A549 (cell line): ENCODE measurements around the gene RAD51B. TPM values are rescaled to one million over a fixed set of nuclear protein-coding genes. Genes with fewer than 3 reads are reported as not detected.
A peak's percentile ranks its signal among the peaks of the same experiment; 100 is the strongest.

ENCODE experiments used
- ATAC-seq, 2 experiments: fragments of 200-7000 bp in 1 of 2; fragments of >200 bp in 1 of 2; cut with Nextera tagmentation in 1 of 2; cut with Tn5 transposase in 1 of 2; 3 replicates each; pipeline versions ENCODE4 v1.8.0 to v1.9.1; 2018 to 2020; ENCODE audit warnings: mild to moderate bottlenecking in 1 of 2, moderate library complexity in 1 of 2
- CTCF ChIA-PET: fragments of 300-600 bp; sonication (Branson Sonifier 250); formaldehyde crosslinking; extraction: SDS; loops from one replicate; lab custom pipeline; 2021; ENCODE audit warnings: antibody characterized with exemption, inconsistent platforms; lab: Yijun Ruan, JAX
- POLR2A ChIA-PET: fragments of 350-600 bp; formaldehyde crosslinking; extraction: SDS; loops from one replicate; lab custom pipeline; 2021; ENCODE audit warnings: antibody characterized with exemption, inconsistent platforms; lab: Yijun Ruan, JAX
- DNase-seq, 2 experiments: peaks; one replicate each; pipeline versions ENCODE4 v3.0.0 to v3.0.0-alpha.2; 2011 to 2016; ENCODE audit warnings: low read depth in 1 of 2, low spot score in 1 of 2
- FAIRE-seq: peaks from 2 replicates; lab custom pipeline; 2011; peaks lifted over from hg19 to GRCh38; lab: Jason Lieb, UNC
- H3K27ac ChIP-seq, 2 experiments: fragments of >200 bp; sonication (Bioruptor Twin); formaldehyde crosslinking; 3 replicates each; pipeline ENCODE4 v1.5.1; 2016 to 2017
- H3K4me1 ChIP-seq: fragments of >200 bp; sonication (Bioruptor Twin); formaldehyde crosslinking; 3 replicates; pipeline ENCODE4 v1.6.1; 2016
- H3K4me2 ChIP-seq: fragments of >200 bp; sonication (Bioruptor Twin); formaldehyde crosslinking; 3 replicates; pipeline ENCODE4 v1.6.1; 2016
- H3K4me3 ChIP-seq: fragments of >200 bp; sonication (Bioruptor Twin); formaldehyde crosslinking; 3 replicates; pipeline ENCODE4 v1.5.1; 2016
- H3K9me3 ChIP-seq: fragments of >200 bp; sonication (Bioruptor Twin); formaldehyde crosslinking; 3 replicates; pipeline ENCODE4 v1.6.1; 2016
- ATOH8 ChIP-seq: fragments of 250-450 bp; sonication (Bioruptor Pico); IDR thresholded peaks from 2 replicates; pipeline ENCODE4 v1.5.0; 2020; ENCODE audit warnings: low read depth, mild to moderate bottlenecking, moderate library complexity
- CBX2 ChIP-seq: fragments of 200-600 bp; sonication (generic); IDR thresholded peaks from 2 replicates; pipeline ENCODE4 v1.6.1; 2016; ENCODE audit warnings: low read depth, mild to moderate bottlenecking, borderline replicate concordance
- CBX8 ChIP-seq: fragments of 200-600 bp; sonication (generic); IDR thresholded peaks from 2 replicates; pipeline ENCODE4 v1.6.1; 2016
- CEBPB ChIP-seq, 2 experiments: fragments of >200 bp in 1 of 2; sonication (Bioruptor Twin) in 1 of 2; formaldehyde crosslinking in 1 of 2; IDR thresholded peaks; 2 replicates each; pipeline ENCODE4 v1.6.1; 2012 to 2016
- CHD2 ChIP-seq: fragments of 150-350 bp; IDR thresholded peaks from 2 replicates; pipeline ENCODE4 v1.6.1; 2014; ENCODE audit warnings: low read length; ENCODE audit not compliant: partially characterized antibody
- CTCF ChIP-seq: fragments of >200 bp; sonication (Bioruptor Twin); formaldehyde crosslinking; IDR thresholded peaks from 3 replicates; pipeline ENCODE4 v1.5.1; 2016
- E2F6 ChIP-seq: IDR thresholded peaks from 2 replicates; pipeline ENCODE4 v1.6.1; 2012; ENCODE audit warnings: low read depth, borderline replicate concordance
- EHF ChIP-seq: fragments of 250-450 bp; sonication (Bioruptor Pico); IDR thresholded peaks from 2 replicates; pipeline ENCODE4 v1.5.0; 2020; ENCODE audit warnings: mild to moderate bottlenecking
- EHMT2 ChIP-seq: fragments of 200-600 bp; sonication (generic); IDR thresholded peaks from 2 replicates; pipeline ENCODE4 v1.6.1; 2016; ENCODE audit warnings: antibody characterized with exemption, low read depth, mild to moderate bottlenecking, moderate library complexity
- ELK1 ChIP-seq: fragments of 150-350 bp; IDR thresholded peaks from 2 replicates; pipeline ENCODE4 v1.6.1; 2014; ENCODE audit warnings: low read depth, mild to moderate bottlenecking, low read length
- ESRRA ChIP-seq: fragments of 150-350 bp; IDR thresholded peaks from 2 replicates; pipeline ENCODE4 v1.6.1; 2014; ENCODE audit warnings: mild to moderate bottlenecking, low read length, borderline replicate concordance
- FOSL2 ChIP-seq, 2 experiments: fragments of 450-650 bp in 1 of 2; fragments of >200 bp in 1 of 2; sonication (Bioruptor Twin) in 1 of 2; formaldehyde crosslinking; IDR thresholded peaks; 2 replicates each; pipeline versions ENCODE4 v1.5.0 to v1.6.1; 2016 to 2020; ENCODE audit warnings: mild to moderate bottlenecking in 1 of 2, moderate library complexity in 1 of 2
- GATA3 ChIP-seq: IDR thresholded peaks from 2 replicates; pipeline ENCODE4 v1.6.1; 2012; ENCODE audit warnings: borderline replicate concordance
- HMGXB4 ChIP-seq: fragments of 250-450 bp; sonication (Bioruptor Pico); IDR thresholded peaks from 2 replicates; pipeline ENCODE4 v1.5.0; 2021; ENCODE audit warnings: mild to moderate bottlenecking, moderate library complexity, borderline replicate concordance
- HOXA7 ChIP-seq: fragments of 250-450 bp; sonication (Bioruptor Pico); IDR thresholded peaks from 2 replicates; pipeline ENCODE4 v1.5.0; 2020; ENCODE audit warnings: mild to moderate bottlenecking, moderate library complexity
- HOXB13 ChIP-seq: fragments of 250-450 bp; sonication (Bioruptor Pico); IDR thresholded peaks from 2 replicates; pipeline ENCODE4 v1.5.0; 2020; ENCODE audit warnings: low read depth, mild to moderate bottlenecking, moderate library complexity
- JUNB ChIP-seq: fragments of >200 bp; sonication (Bioruptor Twin); formaldehyde crosslinking; IDR thresholded peaks from 2 replicates; pipeline ENCODE4 v1.6.1; 2016
- KDM1A ChIP-seq: fragments of 200-600 bp; sonication (generic); IDR thresholded peaks from 2 replicates; pipeline ENCODE4 v1.6.1; 2016; ENCODE audit warnings: low read depth, mild to moderate bottlenecking
- MAX ChIP-seq: IDR thresholded peaks from 2 replicates; pipeline ENCODE4 v1.6.1; 2012
- NFE2L2 ChIP-seq: fragments of 150-350 bp; conservative IDR thresholded peaks from 2 replicates; pipeline ENCODE4 v1.6.1; 2014; ENCODE audit warnings: low read length
- POLR2A ChIP-seq: IDR thresholded peaks from 2 replicates; pipeline ENCODE4 v1.6.1; 2012; ENCODE audit warnings: mild to moderate bottlenecking, low read length
- RARB ChIP-seq: fragments of 250-450 bp; sonication (Bioruptor Pico); IDR thresholded peaks from 2 replicates; pipeline ENCODE4 v1.8.0; 2021; ENCODE audit warnings: mild to moderate bottlenecking, moderate library complexity
- REST ChIP-seq: fragments of 200-600 bp; sonication (generic); IDR thresholded peaks from 2 replicates; pipeline ENCODE4 v1.6.1; 2016; ENCODE audit warnings: antibody characterized with exemption, mild to moderate bottlenecking, moderate library complexity
- RFX5 ChIP-seq: fragments of 450-650 bp; IDR thresholded peaks from 2 replicates; pipeline ENCODE4 v1.7.1; 2014; ENCODE audit warnings: antibody characterized with exemption, mild to moderate bottlenecking, moderate library complexity
- RNF2 ChIP-seq: fragments of 200-600 bp; sonication (generic); IDR thresholded peaks from 2 replicates; pipeline ENCODE4 v1.6.1; 2016; ENCODE audit warnings: low read depth, mild to moderate bottlenecking, antibody characterized with exemption, moderate library complexity, borderline replicate concordance
- SMC3 ChIP-seq: fragments of >200 bp; sonication (Bioruptor Twin); formaldehyde crosslinking; IDR thresholded peaks from 3 replicates; pipeline ENCODE4 v1.6.1; 2018; ENCODE audit warnings: inconsistent platforms
- TP53 ChIP-seq: fragments of 250-450 bp; sonication (Bioruptor Pico); IDR thresholded peaks from 2 replicates; pipeline ENCODE4 v1.5.0; 2021; ENCODE audit warnings: mild to moderate bottlenecking, moderate library complexity
- ZC3H11A ChIP-seq: fragments of 450-650 bp; IDR thresholded peaks from 2 replicates; pipeline ENCODE4 v1.6.1; 2014; ENCODE audit warnings: antibody characterized with exemption, mild to moderate bottlenecking
- ZFP36 ChIP-seq: fragments of 450-650 bp; IDR thresholded peaks from 2 replicates; pipeline ENCODE4 v1.6.1; 2014; ENCODE audit warnings: borderline replicate concordance; ENCODE audit not compliant: partially characterized antibody
- WGBS: methylation state at CpG from one replicate; pipeline ENCODE4 v1.1.6; 2017; ENCODE audit errors: missing lambda C conversion rate; 5-methylcytosine and 5-hydroxymethylcytosine counted together
- polyA plus RNA-seq, 4 experiments: library from polyadenylated mRNA; depleted of rRNA in 3 of 4; stranded (reverse); fragments of >200 nt; fragmentation: RNase III in 1 of 4; extraction: RNeasy Plus Mini Kit Qiagen cat#74134 plus additional on column Dnase treatment in 1 of 4; gene quantifications; 2 replicates in 3 of 4; 3 replicates in 1 of 4; pipeline ENCODE4 v1.2.3, GENCODE V29; 2011 to 2017

RAD51B gene
- polyA plus RNA-seq, 2 of the 4 experiments (the other 2 are of a cell fraction) = 7.2 to 10.8 TPM

GRCh38 chr14:68466491-68466977 lies 647.0 kb downstream of the RAD51B start (continued):
- no peak for TF ChIP-seq KDM1A
- no peak for TF ChIP-seq NFE2L2
- peak; percentile 79 for TF ChIP-seq JUNB
- TF ChIP-seq CBX2 = no peak
- no peak for TF ChIP-seq HOXA7 (CRISPR knock-in tag)
- no peak for TF ChIP-seq CBX8
- TF ChIP-seq ELK1 = no peak
- TF ChIP-seq CEBPB (IDR thresholded peaks at IDR 0.05) = peak; percentile 40 to 81; a peak in 2 of 4 replicates
- no peak for TF ChIP-seq FOSL2 (IDR thresholded peaks at IDR 0.05)
- TF ChIP-seq FOSL2 (CRISPR knock-in tag; IDR thresholded peaks at IDR 0.05) = peak; percentile 86
- TF ChIP-seq E2F6 = 0 out of 2 replicates have a peak, but pooled peaks have one; percentile 16
- TF ChIP-seq ESRRA = no peak
- TF ChIP-seq MAX = peak; percentile 38; the same call in 1 of the 2 replicates
- no peak for TF ChIP-seq EHMT2
- 0 out of 2 replicates have a peak, but pooled peaks have one; percentile 44 for TF ChIP-seq ATOH8 (CRISPR knock-in tag)
- peak; percentile 84; the same call in 1 of the 2 replicates for TF ChIP-seq GATA3
- TF ChIP-seq SMC3 = peak; percentile 41; the same call in 2 of the 3 replicates
- TF ChIP-seq ZFP36 = no peak
- no peak for TF ChIP-seq EHF (CRISPR knock-in tag)
- peak; percentile 25; the same call in 1 of the 2 replicates for TF ChIP-seq RFX5
- TF ChIP-seq POLR2A = no peak

- Histone ChIP-seq H3K27ac (peak overlapping the region; percentile 93 to 100), H3K4me1 (peaks cover 84% of the 10 kb centered on the region), H3K4me3 (no peak overlapping the region), H3K4me2 (peak overlapping the region; percentile 69; the same call in 2 of the 3 replicates), H3K9me3 (no peaks in the 10 kb centered on the region)
- FAIRE-seq = no peak
- CTCF ChIA-PET = interaction anchor here (0.9 to 1.6 kb wide), 2 partner anchors 88 to 322 kb away, joined by 3 to 4 read pairs; no protein-coding TSS in a partner anchor
- no peak for ATAC-seq
- DNase-seq = no peak
- WGBS = 91% methylated on average over 4 of the region's 4 CpGs
- POLR2A ChIA-PET = interaction anchor here (0.9 to 1.1 kb wide), 2 partner anchors 8 to 312 kb away, joined by 3 read pairs; no protein-coding TSS in a partner anchor
- TF ChIP-seq RARB = no peak
- no peak for TF ChIP-seq CHD2
- TF ChIP-seq ZC3H11A = no peak
- no peak for TF ChIP-seq POLR2A
- TF ChIP-seq CTCF = no peak
- TF ChIP-seq CEBPB (IDR thresholded peaks at IDR 0.05) = no peak
- TF ChIP-seq RNF2 = no peak
- TF ChIP-seq TP53 (CRISPR knock-in tag) = no peak
- no peak for TF ChIP-seq HOXB13
- no peak for TF ChIP-seq REST
- TF ChIP-seq HMGXB4 (CRISPR knock-in tag) = no peak
Observed at GRCh38 chr14:68467425-68467824, 647.8 kb downstream of the RAD51B start.
